ENCODE results near the gene ICE2. TPM values are rescaled to one million over a fixed set of nuclear protein-coding genes. Genes with fewer than 3 reads are reported as not detected.

Gene ICE2
- total RNA-seq, 4 donors from 2014 or later = 5.8 to 19.0 (median 14.3) TPM

- no peaks in the 10 kb centered on the region for H3K4me1 ChIP-seq
- no peaks in the 10 kb centered on the region for H3K27me3 ChIP-seq
- H3K4me3 ChIP-seq = no peak overlapping the region
- ATAC-seq = peak in 1 of 2 donors; percentile 72
- no peaks in the 10 kb centered on the region for H3K9me3 ChIP-seq
- TF ChIP-seq, protein P1, sequence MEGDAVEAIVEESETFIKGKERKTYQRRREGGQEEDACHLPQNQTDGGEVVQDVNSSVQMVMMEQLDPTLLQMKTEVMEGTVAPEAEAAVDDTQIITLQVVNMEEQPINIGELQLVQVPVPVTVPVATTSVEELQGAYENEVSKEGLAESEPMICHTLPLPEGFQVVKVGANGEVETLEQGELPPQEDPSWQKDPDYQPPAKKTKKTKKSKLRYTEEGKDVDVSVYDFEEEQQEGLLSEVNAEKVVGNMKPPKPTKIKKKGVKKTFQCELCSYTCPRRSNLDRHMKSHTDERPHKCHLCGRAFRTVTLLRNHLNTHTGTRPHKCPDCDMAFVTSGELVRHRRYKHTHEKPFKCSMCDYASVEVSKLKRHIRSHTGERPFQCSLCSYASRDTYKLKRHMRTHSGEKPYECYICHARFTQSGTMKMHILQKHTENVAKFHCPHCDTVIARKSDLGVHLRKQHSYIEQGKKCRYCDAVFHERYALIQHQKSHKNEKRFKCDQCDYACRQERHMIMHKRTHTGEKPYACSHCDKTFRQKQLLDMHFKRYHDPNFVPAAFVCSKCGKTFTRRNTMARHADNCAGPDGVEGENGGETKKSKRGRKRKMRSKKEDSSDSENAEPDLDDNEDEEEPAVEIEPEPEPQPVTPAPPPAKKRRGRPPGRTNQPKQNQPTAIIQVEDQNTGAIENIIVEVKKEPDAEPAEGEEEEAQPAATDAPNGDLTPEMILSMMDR (IDR thresholded peaks at IDR 0.05 in 4 of 5, conservative IDR thresholded peaks at IDR 0.05 in 1 of 5) = peak; percentile 36 to 68 (median 58)
- TF ChIP-seq POLR2A (IDR thresholded peaks at IDR 0.05) = no peak
- no peak for DNase-seq
- peak overlapping the region in 1 of 4 donors; percentile 27 for H3K27ac ChIP-seq
- in situ Hi-C loops (cut with MboI; ENCODE audit: low sequenced_read_pairs in 4 of 4) (loop anchor here (5.0 to 10.0 kb wide), 3 partner anchors 82 to 90 kb away; no protein-coding TSS in a partner anchor), intact Hi-C loops (cut with DNase I; ENCODE audit: low total_unique reads) (loop anchor here (1.0 kb wide), 1 partner anchor 85 kb away; no protein-coding TSS in a partner anchor)
- peaks cover 0 to 29% of the 10 kb centered on the region in 2 donors for H3K36me3 ChIP-seq
These were observed 34.5 kb downstream of the ICE2 start for GRCh38 chr15:60444289-60444912.

GRCh38 chr15:60442763-60443162 is 36.2 kb downstream of the ICE2 start:
- no peaks in the 10 kb centered on the region for H3K4me1 ChIP-seq
- TF ChIP-seq POLR2A (IDR thresholded peaks at IDR 0.05) = no peak
- TF ChIP-seq, protein P1 (IDR thresholded peaks at IDR 0.05 in 4 of 5, conservative IDR thresholded peaks at IDR 0.05 in 1 of 5) = no peak
- no peaks in the 10 kb centered on the region for H3K27me3 ChIP-seq
- no peak for DNase-seq
- no peak overlapping the region for H3K27ac ChIP-seq
- ATAC-seq = no peak
- no peak overlapping the region for H3K4me3 ChIP-seq
- intact Hi-C loops (cut with DNase I; ENCODE audit: low total_unique reads) = no loop called here
- H3K9me3 ChIP-seq = no peaks in the 10 kb centered on the region
- H3K36me3 ChIP-seq = peaks cover 0 to 26% of the 10 kb centered on the region in 2 donors
- in situ Hi-C loops (cut with MboI; ENCODE audit: low sequenced_read_pairs in 4 of 4) = loop anchor here (5.0 to 10.0 kb wide), 3 partner anchors 80 to 88 kb away; no protein-coding TSS in a partner anchor

- in situ Hi-C loops (cut with MboI; ENCODE audit: low sequenced_read_pairs in 4 of 4) = loop anchor here (5.0 to 10.0 kb wide), 3 partner anchors 80 to 87 kb away; no protein-coding TSS in a partner anchor
- intact Hi-C loops (cut with DNase I; ENCODE audit: low total_unique reads) = no loop called here
- ATAC-seq (no peak), DNase-seq (no peak)
- H3K4me3 ChIP-seq = no peak overlapping the region
- no peaks in the 10 kb centered on the region for H3K4me1 ChIP-seq
- H3K36me3 ChIP-seq = peaks cover 0 to 19% of the 10 kb centered on the region in 2 donors
- TF ChIP-seq, protein P1 (IDR thresholded peaks at IDR 0.05 in 4 of 5, conservative IDR thresholded peaks at IDR 0.05 in 1 of 5) = no peak
- no peak for TF ChIP-seq POLR2A (IDR thresholded peaks at IDR 0.05)
- no peaks in the 10 kb centered on the region for H3K9me3 ChIP-seq
- no peak overlapping the region for H3K27ac ChIP-seq
- H3K27me3 ChIP-seq = no peaks in the 10 kb centered on the region
These were observed 36.8 kb downstream of the ICE2 start for GRCh38 chr15:60442031-60442650.

DNA sequence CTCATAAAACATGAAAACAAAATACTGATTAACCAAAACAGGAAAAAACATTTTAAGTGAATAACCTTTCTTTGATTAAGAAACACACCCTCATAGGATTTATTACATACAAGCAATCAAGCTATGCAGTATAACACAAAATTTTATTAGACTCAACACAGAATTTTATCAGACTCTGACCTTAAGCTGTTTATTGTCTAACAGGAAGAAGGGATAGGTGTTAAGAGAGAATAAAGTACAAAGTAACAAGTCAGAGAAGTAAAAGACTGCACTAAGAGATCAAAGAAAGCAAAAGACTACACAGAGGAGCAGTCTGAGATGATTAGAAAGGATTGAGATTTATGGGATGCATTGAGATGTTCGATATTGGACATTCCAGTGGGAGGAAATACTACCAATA is 37.6 kb downstream of the ICE2 start:
- no peaks in the 10 kb centered on the region for H3K9me3 ChIP-seq
- peaks cover 0 to 18% of the 10 kb centered on the region in 2 donors for H3K36me3 ChIP-seq
- no peak overlapping the region for H3K27ac ChIP-seq
- no peaks in the 10 kb centered on the region for H3K27me3 ChIP-seq
- intact Hi-C loops (cut with DNase I; ENCODE audit: low total_unique reads) = no loop called here
- DNase-seq = no peak
- no peaks in the 10 kb centered on the region for H3K4me1 ChIP-seq
- TF ChIP-seq POLR2A (IDR thresholded peaks at IDR 0.05) = no peak
- TF ChIP-seq, protein P1 (IDR thresholded peaks at IDR 0.05 in 4 of 5, conservative IDR thresholded peaks at IDR 0.05 in 1 of 5) = no peak
- in situ Hi-C loops (cut with MboI; ENCODE audit: low sequenced_read_pairs in 4 of 4) = loop anchor here (5.0 to 10.0 kb wide), 3 partner anchors 79 to 87 kb away; no protein-coding TSS in a partner anchor
- H3K4me3 ChIP-seq = no peak overlapping the region
- ATAC-seq = no peak
